Esophagus squamous epithelium (tissue), 5 donors: ENCODE results near the gene SPDEF. TPM values are rescaled to one million over a fixed set of nuclear protein-coding genes. Genes with fewer than 3 reads are reported as not detected.

ENCODE experiments used
- DNase-seq: peaks from one replicate; lab custom pipeline; 2025; lab: John Stamatoyannopoulos, UW
- H3K27ac ChIP-seq, 4 donors: fragments of 200-600 bp; sonication (generic); one replicate each; pipeline ENCODE4 v1.5.1; 2016 to 2019; ENCODE audit warnings: mild to moderate bottlenecking in 1 of 4
- H3K27me3 ChIP-seq, 4 donors: fragments of 200-600 bp; sonication (generic); 1 replicate in 3 of 4; 2 replicates in 1 of 4; pipeline versions ENCODE4 v1.5.1 to v1.6.0; 2017 to 2021; ENCODE audit warnings: antibody characterized with exemption in 1 of 4
- H3K36me3 ChIP-seq, 3 donors: fragments of 200-600 bp; sonication (generic); one replicate each; pipeline ENCODE4 v1.5.1; 2016 to 2019
- H3K4me1 ChIP-seq, 3 donors: fragments of 200-600 bp; sonication (generic); one replicate each; pipeline ENCODE4 v1.5.1; 2017 to 2019
- H3K4me3 ChIP-seq, 4 donors: fragments of 200-600 bp; sonication (generic); 1 replicate in 3 of 4; 2 replicates in 1 of 4; pipeline ENCODE4 v1.5.1; 2016 to 2019; ENCODE audit warnings: mild to moderate bottlenecking in 2 of 4, moderate library complexity in 1 of 4
- H3K9me3 ChIP-seq, 3 donors: fragments of 200-600 bp; sonication (generic); one replicate each; pipeline ENCODE4 v1.5.1; 2016 to 2019
- CTCF ChIP-seq, 6 experiments: fragments of 450-650 bp in 4 of 6; fragments of 200-600 bp in 2 of 6; sonication (generic) in 2 of 6; IDR thresholded peaks; one replicate each; pipeline ENCODE4 v1.5.1; 2016 to 2019; ENCODE audit warnings: antibody characterized with exemption in 6 of 6, mild to moderate bottlenecking in 4 of 6, moderate library complexity in 4 of 6
- POLR2A ChIP-seq, 4 donors: fragments of 450-650 bp; IDR thresholded peaks; one replicate each; pipeline ENCODE4 v1.6.1; 2017; ENCODE audit warnings: antibody characterized with exemption in 4 of 4, mild to moderate bottlenecking in 4 of 4, moderate library complexity in 3 of 4
- WGBS, 2 donors: methylation state at CpG; one replicate each; pipeline ENCODE4 v1.1.5; 2018; 5-methylcytosine and 5-hydroxymethylcytosine counted together
- intact Hi-C: fragments of 100-400 bp; cut with DNase I; formaldehyde crosslinking; loops from one replicate; pipeline ENCODE4 v1.15.0; 2022
- total RNA-seq, 4 donors: library from RNA; depleted of rRNA; stranded (reverse); fragments of >200 nt; gene quantifications; one replicate each; pipeline ENCODE4 v1.1.0, GENCODE V29; 2016
- donor health status: DM: yes; HTN: yes; CAD: no.

SPDEF gene
- total RNA-seq, 4 donors from 2014 or later = 0.79 TPM; not detected in 3

GRCh38 chr6:34524971-34525370 is 31.2 kb downstream of the SPDEF start:
- intact Hi-C loops = loop anchor here (5.0 kb wide), 1 partner anchor 82 kb away; no protein-coding TSS in a partner anchor

GRCh38 chr6:34524499-34524898 is 31.6 kb downstream of the SPDEF start:
- no peaks in the 10 kb centered on the region for H3K27me3 ChIP-seq
- peaks cover 0 to 14% (median 11%) of the 10 kb centered on the region in 3 donors for H3K4me1 ChIP-seq
- no peaks in the 10 kb centered on the region for H3K9me3 ChIP-seq
- intact Hi-C loops = no loop called here
- H3K27ac ChIP-seq = no peak overlapping the region
- no peaks in the 10 kb centered on the region for H3K36me3 ChIP-seq
- TF ChIP-seq CTCF (IDR thresholded peaks at IDR 0.05) (no peak), POLR2A (IDR thresholded peaks at IDR 0.05) (no peak)
- H3K4me3 ChIP-seq = no peak overlapping the region
- no peak for DNase-seq
- WGBS, 2 donors = 63 to 72% methylated on average over 5 of the region's 5 CpGs

More at GRCh38 chr6:34524971-34525370, 31.2 kb downstream of the SPDEF start:
- TF ChIP-seq POLR2A (IDR thresholded peaks at IDR 0.05) (no peak), CTCF (IDR thresholded peaks at IDR 0.05) (no peak)
- DNase-seq = no peak
- Histone ChIP-seq H3K9me3 (no peaks in the 10 kb centered on the region), H3K36me3 (no peaks in the 10 kb centered on the region), H3K27me3 (no peaks in the 10 kb centered on the region), H3K27ac (no peak overlapping the region), H3K4me1 (peaks cover 0 to 14% (median 11%) of the 10 kb centered on the region in 3 donors), H3K4me3 (no peak overlapping the region)
- WGBS, 2 donors = 70 to 75% methylated on average over 4 to 5 of the region's 5 CpGs

GRCh38 chr6:34523441-34524206 is 32.5 kb downstream of the SPDEF start:
- Histone ChIP-seq H3K9me3 (no peaks in the 10 kb centered on the region), H3K4me1 (peaks cover 0 to 14% (median 11%) of the 10 kb centered on the region in 3 donors), H3K27me3 (no peaks in the 10 kb centered on the region), H3K4me3 (no peak overlapping the region), H3K27ac (no peak overlapping the region), H3K36me3 (no peaks in the 10 kb centered on the region)
- DNase-seq = no peak
- intact Hi-C loops = no loop called here
- WGBS, 2 donors = 71 to 74% methylated on average over 5 to 6 of the region's 8 CpGs
- no peak for TF ChIP-seq CTCF (IDR thresholded peaks at IDR 0.05)
- TF ChIP-seq POLR2A (IDR thresholded peaks at IDR 0.05) = no peak

- H3K27me3 ChIP-seq = no peaks in the 10 kb centered on the region
- 84 to 87% methylated on average over 8 to 10 of the region's 10 CpGs for WGBS, 2 donors
- intact Hi-C loops = no loop called here
- H3K9me3 ChIP-seq = no peaks in the 10 kb centered on the region
- no peak overlapping the region for H3K27ac ChIP-seq
- H3K4me3 ChIP-seq = no peak overlapping the region
- no peaks in the 10 kb centered on the region for H3K36me3 ChIP-seq
- H3K4me1 ChIP-seq = peaks cover 0 to 14% (median 11%) of the 10 kb centered on the region in 3 donors
- no peak for TF ChIP-seq POLR2A (IDR thresholded peaks at IDR 0.05)
- TF ChIP-seq CTCF (IDR thresholded peaks at IDR 0.05) = no peak
- no peak for DNase-seq
These were observed 33.4 kb downstream of the SPDEF start for GRCh38 chr6:34522761-34523160.
